Spleen (tissue), 7 donors: ENCODE data around the gene SPTBN5.

Experiments
- CTCF ChIP-seq, 11 experiments: fragments of 200-600 bp in 7 of 11; fragments of 450-650 bp in 4 of 11; sonication (generic) in 4 of 11; IDR thresholded peaks in 8 of 11; conservative IDR thresholded peaks in 3 of 11; 1 replicate in 7 of 11; 2 replicates in 4 of 11; pipeline versions ENCODE4 v1.4.0 to v1.8.0; 2016 to 2021; ENCODE audit warnings: antibody characterized with exemption in 11 of 11, inconsistent platforms in 4 of 11, mild to moderate bottlenecking in 1 of 11
- POLR2A ChIP-seq, 3 donors: fragments of 450-650 bp; IDR thresholded peaks; one replicate each; pipeline ENCODE4 v1.5.1; 2017; ENCODE audit warnings: antibody characterized with exemption in 3 of 3, mild to moderate bottlenecking in 1 of 3
- POLR2AphosphoS5 ChIP-seq, 3 donors: sonication (generic); formaldehyde crosslinking; IDR thresholded peaks; one replicate each; pipeline ENCODE4 v1.5.1; 2017; ENCODE audit warnings: antibody characterized with exemption in 3 of 3
- donor health status: DM: no; HTN: no; CAD: no; lungs with moderate emphysema.
- donor health status: DM: no; HTN: no; CAD: no.
- donor health status: DM: no; HTN: no; CAD: no.

- TF ChIP-seq CTCF (IDR thresholded peaks at IDR 0.05 in 8 of 11, conservative IDR thresholded peaks at IDR 0.05 in 3 of 11): no peak
- no peak for TF ChIP-seq POLR2A (IDR thresholded peaks at IDR 0.05)
- peak in 2 of 3 donors; percentile 25 to 54 for TF ChIP-seq POLR2AphosphoS5 (IDR thresholded peaks at IDR 0.05)
Measured at GRCh38 chr15:41892621-41893421, 1.0 kb downstream of the SPTBN5 start.
